ENCODE data around the gene ZNG1A.
"Not testable (repeated sequence)": the region's sequence is repeated elsewhere in the genome, so short reads cannot be mapped to it uniquely, and the experiment has no call there.

GRCh38 chr9:115118-115451, 63.8 kb downstream of the ZNG1A start:
- not testable (repeated sequence) for TF ChIP-seq CTCF (conservative IDR thresholded peaks at IDR 0.05 in 1 of 2, IDR thresholded peaks at IDR 0.05 in 1 of 2; ENCODE audit: low read depth in 1 of 2, low read length in 2 of 2); EZH2 (IDR thresholded peaks at IDR 0.05; ENCODE audit: low read length, missing control alignments)

Data from fibroblast of lung (primary cell).